SJCRH30 (cell line): Measurements from ENCODE around the gene TMEM131. TPM values are rescaled to one million over a fixed set of nuclear protein-coding genes. Genes with fewer than 3 reads are reported as not detected.
"Not testable (repeated sequence)": the region's sequence is repeated elsewhere in the genome, so short reads cannot be mapped to it uniquely, and the experiment has no call there.

ENCODE experiments used
- DNase-seq, 2 experiments: peaks; one replicate each; pipeline ENCODE4 v3.0.0-alpha.2; 2015 to 2020
- H3K27ac ChIP-seq: fragments of 250-450 bp; sonication (Bioruptor Pico); 2 replicates; pipeline ENCODE4 v1.5.1; 2020; ENCODE audit warnings: mild to moderate bottlenecking, moderate library complexity
- H3K27me3 ChIP-seq: fragments of 250-450 bp; sonication (Bioruptor Pico); 2 replicates; pipeline ENCODE4 v1.5.1; 2020; ENCODE audit warnings: mild to moderate bottlenecking, moderate library complexity
- H3K36me3 ChIP-seq: fragments of 250-450 bp; sonication (Bioruptor Pico); 2 replicates; pipeline ENCODE4 v1.5.1; 2020; ENCODE audit warnings: mild to moderate bottlenecking, moderate library complexity
- H3K4me1 ChIP-seq: fragments of 250-450 bp; sonication (Bioruptor Pico); 2 replicates; pipeline ENCODE4 v1.5.1; 2020; ENCODE audit warnings: mild to moderate bottlenecking, moderate library complexity
- H3K4me3 ChIP-seq: fragments of 250-450 bp; sonication (Bioruptor Pico); 2 replicates; pipeline ENCODE4 v1.5.1; 2020; ENCODE audit warnings: mild to moderate bottlenecking, moderate library complexity
- H3K9me3 ChIP-seq: fragments of 250-450 bp; sonication (Bioruptor Pico); replicated peaks from 2 replicates; pipeline ENCODE4 v1.5.1; 2020; ENCODE audit warnings: mild to moderate bottlenecking, moderate library complexity
- total RNA-seq: library from RNA; depleted of rRNA; stranded (reverse); fragments of >200 nt; shearing (Covaris generic); gene quantifications from 2 replicates; pipeline ENCODE4 v1.2.3, GENCODE V29; 2014

TMEM131 gene
- total RNA-seq, 1 experiment from 2014 or later: 29.7 TPM

GRCh38 chr2:98028101-98028561 lies 32.4 kb upstream of the TMEM131 start:
- DNase-seq: no peak
- Histone ChIP-seq H3K4me1 (no peaks in the 10 kb centered on the region), H3K27me3 (no peaks in the 10 kb centered on the region), H3K27ac (no peak overlapping the region), H3K9me3 (no peaks in the 10 kb centered on the region), H3K36me3 (no peaks in the 10 kb centered on the region), H3K4me3 (no peak overlapping the region)

- Histone ChIP-seq H3K27me3 (no peaks in the 10 kb centered on the region), H3K36me3 (no peaks in the 10 kb centered on the region), H3K4me1 (no peaks in the 10 kb centered on the region), H3K9me3 (no peaks in the 10 kb centered on the region), H3K4me3 (no peak overlapping the region), H3K27ac (no peak overlapping the region)
- DNase-seq: no peak
Observed at GRCh38 chr2:98027538-98027937, 31.8 kb upstream of the TMEM131 start.

GRCh38 chr2:98026927-98027522 lies 31.3 kb upstream of the TMEM131 start:
- H3K27me3 ChIP-seq: no peaks in the 10 kb centered on the region
- DNase-seq: peak in 1 of 2 experiments; percentile 60

GRCh38 chr2:98026292-98026691 lies 30.5 kb upstream of the TMEM131 start:
- no peak overlapping the region for H3K27ac ChIP-seq
- no peaks in the 10 kb centered on the region for H3K27me3 ChIP-seq
- DNase-seq: no peak
- no peaks in the 10 kb centered on the region for H3K9me3 ChIP-seq
- no peaks in the 10 kb centered on the region for H3K4me1 ChIP-seq
- no peak overlapping the region for H3K4me3 ChIP-seq
- no peaks in the 10 kb centered on the region for H3K36me3 ChIP-seq

More at GRCh38 chr2:98026927-98027522, 31.3 kb upstream of the TMEM131 start:
- H3K4me3 ChIP-seq: no peak overlapping the region
- no peaks in the 10 kb centered on the region for H3K4me1 ChIP-seq
- no peaks in the 10 kb centered on the region for H3K9me3 ChIP-seq
- H3K36me3 ChIP-seq: no peaks in the 10 kb centered on the region
- H3K27ac ChIP-seq: no peak overlapping the region

DNA sequence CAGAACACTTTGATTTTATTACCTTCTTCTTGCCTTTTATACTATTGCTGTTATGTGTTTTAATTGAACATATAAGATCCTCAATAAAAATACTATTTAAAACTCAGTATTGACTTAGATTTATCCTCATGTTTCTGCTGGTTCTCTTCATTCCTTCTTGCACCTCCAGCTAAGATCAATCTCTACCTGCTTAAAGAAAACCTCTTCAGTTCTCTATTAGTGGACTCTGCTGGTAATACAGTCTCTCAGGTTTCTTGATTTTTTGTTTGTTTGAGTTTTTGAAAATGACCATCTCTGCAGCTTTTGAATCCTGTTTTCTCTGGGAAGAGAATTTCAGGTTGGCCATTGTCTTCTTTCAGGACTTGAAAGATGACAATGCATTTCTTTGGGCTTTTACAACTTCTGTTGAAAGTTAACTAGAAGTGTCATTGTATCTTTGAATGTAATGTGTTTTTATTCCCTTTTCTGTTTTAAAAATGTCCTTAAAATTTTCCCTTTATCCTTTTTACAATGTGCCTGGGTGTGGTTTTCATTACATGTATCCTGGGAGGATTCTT lies 29.8 kb upstream of the TMEM131 start:
- H3K27me3 ChIP-seq: no peaks in the 10 kb centered on the region
- no peak overlapping the region for H3K4me3 ChIP-seq
- no peaks in the 10 kb centered on the region for H3K36me3 ChIP-seq
- no peak overlapping the region for H3K27ac ChIP-seq
- H3K9me3 ChIP-seq: no peaks in the 10 kb centered on the region
- H3K4me1 ChIP-seq: no peaks in the 10 kb centered on the region
- no peak for DNase-seq

- H3K4me3 ChIP-seq, H3K36me3 ChIP-seq, DNase-seq, H3K4me1 ChIP-seq, H3K27ac ChIP-seq, H3K9me3 ChIP-seq, H3K27me3 ChIP-seq: not testable (repeated sequence)
Observed at GRCh38 chr2:98022067-98022466, 26.3 kb upstream of the TMEM131 start.

DNA sequence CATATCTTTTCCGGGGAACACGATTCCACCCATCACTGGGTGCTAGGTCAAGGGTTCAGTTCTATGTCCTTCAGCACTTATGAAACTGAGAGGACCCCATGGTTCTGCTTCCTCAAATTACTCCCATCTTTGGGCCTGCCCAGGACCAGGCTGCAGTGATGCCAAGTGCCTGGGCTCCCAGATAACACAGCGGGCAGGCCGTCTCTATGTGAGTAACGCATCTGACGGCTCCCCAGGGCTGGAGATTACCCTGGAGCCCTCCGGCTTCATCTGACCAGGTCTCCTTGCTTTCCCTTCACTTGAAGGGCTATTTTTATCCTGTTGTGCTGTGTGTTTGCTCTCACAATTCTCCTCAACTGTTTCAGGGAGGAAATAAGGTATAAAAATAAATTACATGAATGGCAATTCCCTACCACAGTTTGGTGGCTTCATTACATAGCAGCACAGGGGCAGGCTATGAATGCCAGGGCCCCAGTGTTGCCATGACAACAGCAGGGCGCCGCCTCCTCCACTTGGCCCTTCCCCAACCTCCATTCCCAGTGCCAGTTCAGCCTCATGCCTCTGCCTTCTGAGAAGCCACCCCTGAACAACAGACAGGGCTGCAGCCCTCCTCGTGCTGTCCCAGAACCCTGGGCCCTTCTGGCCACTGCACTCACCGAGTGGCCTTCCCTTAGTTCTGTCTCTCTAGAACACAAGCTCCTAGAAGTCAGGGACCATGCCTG lies 25.4 kb upstream of the TMEM131 start:
- H3K36me3 ChIP-seq: no peaks in the 10 kb centered on the region
- no peak overlapping the region for H3K27ac ChIP-seq
- H3K27me3 ChIP-seq: no peaks in the 10 kb centered on the region
- H3K9me3 ChIP-seq: no peaks in the 10 kb centered on the region
- no peak for DNase-seq
- H3K4me1 ChIP-seq: no peaks in the 10 kb centered on the region
- no peak overlapping the region for H3K4me3 ChIP-seq

GRCh38 chr2:98020516-98020915 lies 24.8 kb upstream of the TMEM131 start:
- no peak for DNase-seq
- Histone ChIP-seq H3K4me3 (no peak overlapping the region), H3K9me3 (no peaks in the 10 kb centered on the region), H3K4me1 (no peaks in the 10 kb centered on the region), H3K27ac (no peak overlapping the region), H3K27me3 (no peaks in the 10 kb centered on the region), H3K36me3 (no peaks in the 10 kb centered on the region)

- no peaks in the 10 kb centered on the region for H3K36me3 ChIP-seq
- H3K4me3 ChIP-seq: no peak overlapping the region
- no peaks in the 10 kb centered on the region; the same call in 1 of the 2 replicates for H3K9me3 ChIP-seq
- H3K4me1 ChIP-seq: peaks cover 3% of the 10 kb centered on the region; the same call in 1 of the 2 replicates
- DNase-seq: no peak
- H3K27ac ChIP-seq: no peak overlapping the region
- no peaks in the 10 kb centered on the region for H3K27me3 ChIP-seq
Observed at GRCh38 chr2:98016908-98017670, 21.3 kb upstream of the TMEM131 start.

GRCh38 chr2:98015671-98016070 lies 19.9 kb upstream of the TMEM131 start:
- Histone ChIP-seq H3K27me3 (no peaks in the 10 kb centered on the region), H3K36me3 (no peaks in the 10 kb centered on the region), H3K4me1 (peaks cover 16% of the 10 kb centered on the region; the same call in 1 of the 2 replicates), H3K27ac (no peak overlapping the region), H3K9me3 (no peaks in the 10 kb centered on the region; the same call in 1 of the 2 replicates), H3K4me3 (no peak overlapping the region)
- DNase-seq: no peak

- no peaks in the 10 kb centered on the region; the same call in 1 of the 2 replicates for H3K9me3 ChIP-seq
- no peak overlapping the region for H3K27ac ChIP-seq
- H3K4me1 ChIP-seq: peaks cover 18% of the 10 kb centered on the region; the same call in 1 of the 2 replicates
- no peaks in the 10 kb centered on the region for H3K36me3 ChIP-seq
- no peaks in the 10 kb centered on the region for H3K27me3 ChIP-seq
- no peak for DNase-seq
- H3K4me3 ChIP-seq: no peak overlapping the region
Observed at GRCh38 chr2:98014379-98014778, 18.6 kb upstream of the TMEM131 start.

DNA sequence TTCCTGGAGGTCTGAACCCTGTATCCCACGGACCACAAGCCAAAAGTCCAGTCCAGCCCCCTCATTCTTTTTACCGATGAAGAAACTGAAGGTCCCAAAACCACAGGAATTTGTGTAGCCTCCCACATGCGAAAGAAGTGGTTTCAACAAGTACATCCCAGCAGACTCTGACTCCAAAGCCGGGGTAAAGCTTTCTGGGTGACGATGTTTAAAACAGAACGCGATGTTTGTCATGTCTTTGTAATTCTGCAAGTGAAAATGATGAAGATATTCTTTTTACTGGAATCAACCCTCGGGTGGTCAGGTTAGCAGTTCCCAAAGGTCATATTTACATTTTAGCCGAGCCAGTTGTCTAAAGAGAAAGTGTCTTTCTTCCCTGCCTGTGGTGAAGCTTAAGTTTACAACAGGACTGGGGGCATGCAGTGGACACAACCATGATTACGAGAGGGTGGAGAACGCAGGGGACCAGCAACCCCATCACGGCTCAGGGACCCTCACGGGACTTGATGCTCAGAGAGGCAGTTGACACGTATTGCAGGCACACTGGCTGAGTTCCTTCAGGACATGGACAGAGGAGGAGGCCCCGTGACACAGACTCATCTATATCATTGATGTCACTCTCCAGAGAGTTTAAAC lies 17.8 kb upstream of the TMEM131 start:
- peaks cover 18% of the 10 kb centered on the region; the same call in 1 of the 2 replicates for H3K4me1 ChIP-seq
- H3K9me3 ChIP-seq: no peaks in the 10 kb centered on the region; the same call in 1 of the 2 replicates
- no peaks in the 10 kb centered on the region for H3K36me3 ChIP-seq
- DNase-seq: peak; percentile 41 to 67
- no peaks in the 10 kb centered on the region for H3K27me3 ChIP-seq
- peak overlapping the region; percentile 36 for H3K4me3 ChIP-seq
- no peak overlapping the region for H3K27ac ChIP-seq

DNA sequence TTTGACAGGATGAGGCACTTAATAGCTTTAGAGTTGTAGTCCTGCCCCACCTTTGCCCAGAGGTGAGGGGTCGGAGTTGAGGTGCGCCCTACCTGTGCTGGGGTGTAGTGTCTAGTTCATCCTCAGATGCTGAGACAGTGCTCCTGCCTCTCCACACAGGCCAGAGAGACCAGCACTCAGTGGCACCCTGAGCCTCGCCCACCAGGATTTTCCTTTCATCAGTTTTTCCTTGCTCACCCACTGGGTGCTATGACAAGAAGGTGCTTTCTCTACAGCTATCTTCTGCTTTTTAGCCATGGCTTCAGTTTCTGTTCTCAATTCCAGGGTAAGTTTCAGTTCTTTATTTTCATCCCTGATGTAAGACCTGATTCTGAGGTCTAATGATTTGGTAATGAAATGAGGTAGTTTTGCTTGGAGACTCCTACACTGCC lies 16.8 kb upstream of the TMEM131 start:
- Histone ChIP-seq H3K4me3 (no peak overlapping the region), H3K4me1 (peaks cover 18% of the 10 kb centered on the region; the same call in 1 of the 2 replicates), H3K36me3 (no peaks in the 10 kb centered on the region), H3K27me3 (no peaks in the 10 kb centered on the region), H3K9me3 (no peaks in the 10 kb centered on the region; the same call in 1 of the 2 replicates), H3K27ac (no peak overlapping the region)
- DNase-seq: no peak
